ENCODE results near the gene AGK.
"Not testable (repeated sequence)": the region's sequence is repeated elsewhere in the genome, so short reads cannot be mapped to it uniquely, and the experiment has no call there.

GRCh38 chr7:141689072-141689825 is 138.0 kb downstream of the AGK start:
- TF ChIP-seq, protein P1, sequence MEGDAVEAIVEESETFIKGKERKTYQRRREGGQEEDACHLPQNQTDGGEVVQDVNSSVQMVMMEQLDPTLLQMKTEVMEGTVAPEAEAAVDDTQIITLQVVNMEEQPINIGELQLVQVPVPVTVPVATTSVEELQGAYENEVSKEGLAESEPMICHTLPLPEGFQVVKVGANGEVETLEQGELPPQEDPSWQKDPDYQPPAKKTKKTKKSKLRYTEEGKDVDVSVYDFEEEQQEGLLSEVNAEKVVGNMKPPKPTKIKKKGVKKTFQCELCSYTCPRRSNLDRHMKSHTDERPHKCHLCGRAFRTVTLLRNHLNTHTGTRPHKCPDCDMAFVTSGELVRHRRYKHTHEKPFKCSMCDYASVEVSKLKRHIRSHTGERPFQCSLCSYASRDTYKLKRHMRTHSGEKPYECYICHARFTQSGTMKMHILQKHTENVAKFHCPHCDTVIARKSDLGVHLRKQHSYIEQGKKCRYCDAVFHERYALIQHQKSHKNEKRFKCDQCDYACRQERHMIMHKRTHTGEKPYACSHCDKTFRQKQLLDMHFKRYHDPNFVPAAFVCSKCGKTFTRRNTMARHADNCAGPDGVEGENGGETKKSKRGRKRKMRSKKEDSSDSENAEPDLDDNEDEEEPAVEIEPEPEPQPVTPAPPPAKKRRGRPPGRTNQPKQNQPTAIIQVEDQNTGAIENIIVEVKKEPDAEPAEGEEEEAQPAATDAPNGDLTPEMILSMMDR (IDR thresholded peaks at IDR 0.05) = not testable (repeated sequence)
- TF ChIP-seq POLR2A (IDR thresholded peaks at IDR 0.05) = not testable (repeated sequence)

Data from Peyer's patch (tissue), 4 donors.